Measurements from ENCODE around the gene PTCRA.

PTCRA gene

GRCh38 chr6:42928986-42929820 lies 13.3 kb downstream of the PTCRA start, which contains the start of gene CNPY3:
CNPY3 (plus strand) TSS chr6:42929480; CDS start chr6:42929571, 91 bp downstream.
- no peak for TF ChIP-seq CTCF (IDR thresholded peaks at IDR 0.05; ENCODE audit: low read depth, low read length, missing control alignments)
- peak within 1 kb of the TSS; percentile 66 for H3K4me3 ChIP-seq (ENCODE audit: low read depth, low read length)
- peak; percentile 90 for DNase-seq (ENCODE audit: low read depth)
- in situ Hi-C loops (cut with HindIII; ENCODE audit: low sequenced_read_pairs), result no loop called here

- peak; percentile 12 for DNase-seq (ENCODE audit: low read depth)
- in situ Hi-C loops (cut with HindIII; ENCODE audit: low sequenced_read_pairs), result no loop called here
These were observed 14.0 kb downstream of the PTCRA start for GRCh38 chr6:42929821-42930360.

GRCh38 chr6:42932412-42932811 lies 16.6 kb downstream of the PTCRA start:
- DNase-seq (ENCODE audit: low read depth), result no peak
- no peak for TF ChIP-seq CTCF (IDR thresholded peaks at IDR 0.05; ENCODE audit: low read depth, low read length, missing control alignments)
- in situ Hi-C loops (cut with HindIII; ENCODE audit: low sequenced_read_pairs), result no loop called here
- H3K4me3 ChIP-seq (ENCODE audit: low read depth, low read length), result no peak overlapping the region

More at GRCh38 chr6:42929821-42930360, 14.0 kb downstream of the PTCRA start:
- no peak for TF ChIP-seq CTCF (IDR thresholded peaks at IDR 0.05; ENCODE audit: low read depth, low read length, missing control alignments)
- H3K4me3 ChIP-seq (ENCODE audit: low read depth, low read length), result peak overlapping the region; percentile 66

DNA sequence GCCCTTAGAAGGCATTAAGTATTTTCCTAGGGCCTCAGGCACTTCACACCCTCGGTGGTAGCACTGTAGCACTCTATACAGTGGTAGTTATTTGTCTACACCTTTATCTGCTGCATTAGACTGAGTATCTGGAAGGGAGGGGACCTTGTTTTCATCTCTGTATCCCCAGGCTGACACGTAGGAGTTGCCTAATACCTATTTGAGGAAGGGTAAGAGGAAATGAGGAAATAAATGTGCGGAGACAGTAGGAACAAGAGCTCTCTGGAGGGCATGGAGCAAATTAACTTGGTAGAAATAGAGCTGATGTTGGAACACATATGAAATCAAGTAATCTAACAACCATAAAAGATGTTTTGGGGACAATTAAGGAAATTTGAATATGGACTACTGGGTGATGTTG lies 17.4 kb downstream of the PTCRA start:
- no peak for DNase-seq (ENCODE audit: low read depth)

DNA sequence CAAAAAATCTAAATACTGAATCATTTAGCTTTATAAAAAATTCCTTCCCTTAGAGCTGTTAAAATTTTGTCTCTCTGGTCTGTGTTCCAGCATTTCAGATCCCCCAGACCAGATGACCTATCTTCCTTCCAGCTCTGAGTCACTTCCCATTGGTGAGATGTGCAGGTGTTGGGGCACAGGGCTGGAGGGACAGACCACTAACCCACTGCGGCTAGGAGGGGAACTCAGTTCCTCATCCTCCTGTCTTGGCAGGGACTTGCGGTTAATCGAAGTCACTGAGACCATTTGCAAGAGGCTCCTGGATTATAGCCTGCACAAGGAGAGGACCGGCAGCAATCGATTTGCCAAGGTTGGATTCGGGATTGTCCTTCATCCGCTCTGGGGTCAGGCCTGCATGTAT lies 19.5 kb downstream of the PTCRA start:
- TF ChIP-seq CTCF (IDR thresholded peaks at IDR 0.05; ENCODE audit: low read depth, low read length, missing control alignments), result no peak
- in situ Hi-C loops (cut with HindIII; ENCODE audit: low sequenced_read_pairs), result no loop called here
- H3K4me3 ChIP-seq (ENCODE audit: low read depth, low read length), result no peak overlapping the region
- no peak for DNase-seq (ENCODE audit: low read depth)

More for the DNA sequence above, 17.4 kb downstream of the PTCRA start:
- no peak for TF ChIP-seq CTCF (IDR thresholded peaks at IDR 0.05; ENCODE audit: low read depth, low read length, missing control alignments)
- in situ Hi-C loops (cut with HindIII; ENCODE audit: low sequenced_read_pairs), result no loop called here
- no peak overlapping the region for H3K4me3 ChIP-seq (ENCODE audit: low read depth, low read length)

DNA sequence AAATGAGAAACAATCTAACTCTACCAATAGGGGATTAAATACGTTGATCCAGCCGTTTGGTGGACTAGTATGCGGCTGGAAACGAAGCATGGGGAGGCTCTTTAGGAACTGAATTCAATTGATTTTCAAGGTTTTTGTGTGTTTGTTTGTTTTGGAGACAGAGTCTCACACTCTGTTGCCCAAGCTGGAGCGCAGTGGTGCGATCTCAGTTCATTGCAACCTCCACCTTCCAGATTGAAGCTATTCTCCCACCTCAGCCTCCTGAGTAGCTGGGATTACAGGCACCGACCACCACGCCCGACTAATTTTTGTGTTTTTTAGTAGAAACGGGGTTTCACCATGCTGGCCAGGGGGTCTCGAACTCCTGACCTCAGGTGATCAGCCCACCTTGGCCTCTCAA lies 20.5 kb downstream of the PTCRA start:
- in situ Hi-C loops (cut with HindIII; ENCODE audit: low sequenced_read_pairs), result no loop called here

More for the DNA sequence above, 20.5 kb downstream of the PTCRA start:
- TF ChIP-seq CTCF (IDR thresholded peaks at IDR 0.05; ENCODE audit: low read depth, low read length, missing control alignments), result no peak
- no peak for DNase-seq (ENCODE audit: low read depth)
- no peak overlapping the region for H3K4me3 ChIP-seq (ENCODE audit: low read depth, low read length)
